MCF 10A (cell line): ENCODE results near the gene GNLY. TPM values are rescaled to one million over a fixed set of nuclear protein-coding genes. Genes with fewer than 3 reads are reported as not detected.

Experiments
- BruUV-seq: library from RNA; stranded (reverse); fragments of 400-500 nt; replicated peaks from 2 replicates; lab custom pipeline; 2021; lab: Mats Ljungman, UMichigan
- CTCF ChIA-PET: fragments of 300-600 bp; sonication (Branson Sonifier 250); formaldehyde crosslinking; extraction: SDS; loops from one replicate; lab custom pipeline; 2021; ENCODE audit warnings: antibody characterized with exemption, inconsistent platforms; lab: Yijun Ruan, JAX
- POLR2A ChIA-PET: fragments of 300-600, 350-650 bp; sonication (Branson Sonifier 250); formaldehyde crosslinking; extraction: SDS; loops from one replicate; lab custom pipeline; 2020; ENCODE audit warnings: antibody characterized with exemption, inconsistent platforms; lab: Yijun Ruan, JAX
- DNase-seq: peaks from one replicate; pipeline ENCODE4 v3.0.0-alpha.2; 2018; ENCODE audit not compliant: unreplicated experiment
- H3K27ac Mint-ChIP-seq: one replicate; pipeline ENCODE4 v1.8.0; 2022; ENCODE audit warnings: mild to moderate bottlenecking, low read depth, mixed read lengths; ENCODE audit not compliant: unreplicated experiment
- H3K27me3 Mint-ChIP-seq: one replicate; pipeline ENCODE4 v1.8.0; 2022; ENCODE audit warnings: mixed read lengths; ENCODE audit not compliant: insufficient read depth, unreplicated experiment
- H3K36me3 Mint-ChIP-seq: one replicate; pipeline ENCODE4 v1.8.0; 2022; ENCODE audit warnings: mild to moderate bottlenecking, moderate library complexity, mixed read lengths; ENCODE audit not compliant: insufficient read depth, unreplicated experiment
- H3K4me1 Mint-ChIP-seq: one replicate; pipeline ENCODE4 v1.8.0; 2022; ENCODE audit warnings: mixed read lengths; ENCODE audit not compliant: insufficient read depth, unreplicated experiment
- H3K4me3 Mint-ChIP-seq: one replicate; pipeline ENCODE4 v1.8.0; 2022; ENCODE audit warnings: mild to moderate bottlenecking, moderate library complexity, mixed read lengths; ENCODE audit not compliant: unreplicated experiment
- H3K9me3 Mint-ChIP-seq: one replicate; pipeline ENCODE4 v1.8.0; 2022; ENCODE audit warnings: mixed read lengths; ENCODE audit not compliant: unreplicated experiment
- CTCF ChIP-seq: fragments of 200-600 bp; IDR thresholded peaks from one replicate; pipeline ENCODE4 v1.8.0; 2022; ENCODE audit warnings: antibody characterized with exemption, mild to moderate bottlenecking; ENCODE audit not compliant: unreplicated experiment
- intact Hi-C: fragments of 100-400 bp; cut with micrococcal nuclease; formaldehyde crosslinking; loops from 2 replicates; pipeline ENCODE4 v1.14.1; 2022
- total RNA-seq: library from RNA; stranded (reverse); gene quantifications from 2 replicates; pipeline ENCODE4 v1.2.3, GENCODE V29; 2022

The GNLY gene
- total RNA-seq, 1 experiment from 2014 or later: not detected

DNA sequence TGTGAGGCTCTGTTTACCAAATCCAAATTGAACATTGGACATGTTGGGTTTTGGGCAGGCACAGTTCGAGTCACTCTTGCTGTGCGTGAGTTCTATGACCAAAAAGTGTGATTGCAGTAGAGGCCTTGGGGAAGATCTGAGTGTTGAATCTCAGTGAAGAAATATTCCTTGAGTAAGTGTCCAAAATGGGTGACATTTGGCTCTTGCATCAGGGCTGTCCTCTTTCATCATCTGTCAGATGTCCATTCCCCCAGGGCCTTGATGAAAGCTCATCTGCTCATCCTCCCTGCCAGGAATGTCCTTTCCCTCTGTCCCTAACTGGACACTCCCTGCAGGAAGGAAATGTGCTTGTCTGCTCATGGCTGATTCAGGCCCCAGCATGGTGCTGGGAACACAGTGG lies 19.7 kb upstream of the GNLY start:
- Mint-ChIP-seq H3K9me3 (no peaks in the 10 kb centered on the region), H3K27ac (no peak overlapping the region), H3K4me3 (no peak overlapping the region), H3K27me3 (no peaks in the 10 kb centered on the region), H3K36me3 (no peaks in the 10 kb centered on the region), H3K4me1 (peaks cover 20% of the 10 kb centered on the region)
- DNase-seq: peak; percentile 57
- TF ChIP-seq CTCF: no peak
- intact Hi-C loops: no loop called here
- POLR2A ChIA-PET: interaction anchor here (1.2 kb wide), 1 partner anchor 68 kb away, joined by 3 read pairs; no protein-coding TSS in a partner anchor
- BruUV-seq: no TSS peak
- CTCF ChIA-PET: interaction anchor here (0.7 to 10.8 kb wide), 6 partner anchors 13 to 284 kb away, joined by 3 to 166 read pairs (median 7); no protein-coding TSS in a partner anchor

DNA sequence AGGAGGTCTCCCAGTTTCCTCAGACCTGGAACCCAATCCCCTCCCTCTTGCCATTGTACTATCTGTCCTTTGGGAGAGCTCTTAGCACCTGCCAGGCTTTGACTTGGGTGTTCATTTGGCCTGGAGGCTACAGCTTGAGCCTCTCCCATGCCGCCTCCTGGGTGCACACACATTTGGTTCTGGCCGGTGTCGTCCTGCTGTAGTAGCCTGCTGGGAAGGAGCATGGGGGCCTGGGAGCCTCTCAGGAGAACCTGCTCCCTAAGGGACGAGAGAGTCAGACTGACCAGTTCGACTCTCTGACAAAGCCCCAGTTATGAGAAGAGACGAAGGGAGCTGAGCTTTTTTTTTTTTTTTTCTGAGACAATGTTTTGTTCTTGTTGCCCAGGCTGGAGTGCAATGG lies 18.7 kb upstream of the GNLY start:
- no TSS peak for BruUV-seq
- H3K27ac Mint-ChIP-seq: no peak overlapping the region
- CTCF ChIA-PET: interaction anchor here (0.6 to 10.8 kb wide), 9 partner anchors 10 to 256 kb away, joined by 3 to 166 read pairs (median 5); no protein-coding TSS in a partner anchor
- H3K27me3 Mint-ChIP-seq: no peaks in the 10 kb centered on the region
- POLR2A ChIA-PET: interaction anchor here (0.6 to 1.2 kb wide), 3 partner anchors 30 to 69 kb away, joined by 3 read pairs; no protein-coding TSS in a partner anchor
- no peaks in the 10 kb centered on the region for H3K36me3 Mint-ChIP-seq
- TF ChIP-seq CTCF: no peak
- no peak for DNase-seq
- no peaks in the 10 kb centered on the region for H3K9me3 Mint-ChIP-seq
- H3K4me3 Mint-ChIP-seq: no peak overlapping the region
- H3K4me1 Mint-ChIP-seq: peaks cover 20% of the 10 kb centered on the region
- intact Hi-C loops: no loop called here

DNA sequence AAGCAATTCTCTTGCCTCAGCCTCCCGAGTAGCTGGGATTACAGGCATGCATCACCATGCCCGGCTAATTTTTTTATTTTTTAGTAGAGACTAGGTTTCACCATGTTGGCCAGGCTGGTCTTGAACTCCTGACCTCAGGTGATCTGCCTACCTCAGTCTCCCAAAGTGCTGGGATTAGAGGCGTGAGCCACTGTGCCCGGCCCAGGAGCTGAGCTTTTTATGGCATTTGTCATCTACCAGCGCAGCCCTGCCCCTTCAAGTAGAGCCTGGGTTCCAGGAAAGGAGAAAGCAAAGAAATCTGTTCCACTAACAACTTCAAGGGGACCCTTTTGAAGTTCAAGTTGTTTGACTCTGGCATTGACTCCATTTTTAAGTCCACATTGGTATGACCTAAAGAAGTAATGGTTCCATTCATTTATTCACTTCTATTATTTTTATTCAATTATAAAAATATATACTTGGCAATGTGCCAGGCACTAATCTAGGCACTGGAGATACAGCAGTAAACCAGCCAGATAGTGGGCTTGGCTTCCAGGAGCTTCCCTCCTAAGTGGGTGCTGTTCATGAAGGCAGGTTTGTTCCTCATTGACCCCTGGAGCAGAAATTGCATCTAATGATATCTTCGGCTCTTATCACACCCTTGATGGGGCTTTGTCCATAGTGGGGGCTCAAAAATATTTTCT lies 18.2 kb upstream of the GNLY start:
- intact Hi-C loops: no loop called here
- H3K4me3 Mint-ChIP-seq: no peak overlapping the region
- TF ChIP-seq CTCF: no peak
- POLR2A ChIA-PET: interaction anchor here (0.7 to 1.6 kb wide), 3 partner anchors 67 to 68 kb away, joined by 3 to 5 read pairs (median 3); no protein-coding TSS in a partner anchor
- H3K9me3 Mint-ChIP-seq: no peaks in the 10 kb centered on the region
- no TSS peak for BruUV-seq
- H3K27ac Mint-ChIP-seq: no peak overlapping the region
- CTCF ChIA-PET: interaction anchor here (0.6 to 10.8 kb wide), 10 partner anchors 11 to 256 kb away, joined by 3 to 166 read pairs (median 5); no protein-coding TSS in a partner anchor
- no peaks in the 10 kb centered on the region for H3K27me3 Mint-ChIP-seq
- no peak for DNase-seq
- H3K36me3 Mint-ChIP-seq: no peaks in the 10 kb centered on the region
- H3K4me1 Mint-ChIP-seq: peaks cover 24% of the 10 kb centered on the region

GRCh38 chr2:85678377-85678776 lies 15.8 kb upstream of the GNLY start:
- Mint-ChIP-seq H3K4me1 (peaks cover 32% of the 10 kb centered on the region), H3K27ac (no peak overlapping the region), H3K36me3 (no peaks in the 10 kb centered on the region), H3K4me3 (no peak overlapping the region), H3K27me3 (no peaks in the 10 kb centered on the region), H3K9me3 (no peaks in the 10 kb centered on the region)
- ChIA-PET POLR2A (interaction anchor here (0.9 to 3.5 kb wide), 3 partner anchors 27 to 31 kb away, joined by 5 to 22 read pairs (median 5); no protein-coding TSS in a partner anchor), CTCF (interaction anchor here (0.6 to 10.8 kb wide), 19 partner anchors 10 to 139 kb away, joined by 3 to 166 read pairs (median 6); partner anchors contain the start of gene SFTPB)
- TF ChIP-seq CTCF: no peak
- intact Hi-C loops: loop anchor here (2.0 kb wide), 1 partner anchor 72 kb away; no protein-coding TSS in a partner anchor
- DNase-seq: no peak
- no TSS peak for BruUV-seq
